GM23338 (cell line): ENCODE results near the gene LYL1. TPM values are rescaled to one million over a fixed set of nuclear protein-coding genes. Genes with fewer than 3 reads are reported as not detected.

Experiments
- ATAC-seq: fragments of 200-7000 bp; cut with Tn5 transposase; 3 replicates; pipeline ENCODE4 v1.9.1; 2020
- DNase-seq: peaks from one replicate; pipeline ENCODE4 v3.0.0-alpha.2; 2015; ENCODE audit warnings: low spot score
- H2AFZ ChIP-seq: fragments of 200-600 bp; sonication (generic); 2 replicates; pipeline ENCODE4 v1.8.0; 2016; ENCODE audit warnings: antibody characterized with exemption, mild to moderate bottlenecking, moderate library complexity
- H3F3A ChIP-seq: fragments of 200-600 bp; sonication (generic); replicated peaks from 2 replicates; pipeline ENCODE4 v1.8.0; 2017; ENCODE audit warnings: antibody characterized with exemption, mixed run types, low read depth
- H3K27ac ChIP-seq: fragments of 200-600 bp; sonication (generic); 2 replicates; pipeline ENCODE4 v1.6.1; 2016; ENCODE audit warnings: low read depth
- H3K27me3 ChIP-seq: fragments of 200-600 bp; sonication (generic); 2 replicates; pipeline ENCODE4 v1.8.0; 2016; ENCODE audit warnings: mild to moderate bottlenecking, mixed run types, moderate library complexity; ENCODE audit not compliant: insufficient read depth
- H3K36me3 ChIP-seq: fragments of 200-600 bp; sonication (generic); 2 replicates; pipeline ENCODE4 v1.8.0; 2016; ENCODE audit warnings: mild to moderate bottlenecking; ENCODE audit not compliant: insufficient read depth
- H3K4me1 ChIP-seq: fragments of 200-600 bp; sonication (generic); 2 replicates; pipeline ENCODE4 v1.8.0; 2016; ENCODE audit warnings: mild to moderate bottlenecking, moderate library complexity; ENCODE audit not compliant: insufficient read depth
- H3K4me2 ChIP-seq: fragments of 200-600 bp; sonication (generic); 2 replicates; pipeline ENCODE4 v1.7.1; 2017; ENCODE audit warnings: mixed run types
- H3K4me3 ChIP-seq: fragments of 200-600 bp; sonication (generic); 2 replicates; pipeline ENCODE4 v1.6.1; 2016; ENCODE audit warnings: mixed run types
- H3K79me2 ChIP-seq: fragments of 200-600 bp; sonication (generic); replicated peaks from 2 replicates; pipeline ENCODE4 v1.8.0; 2017; ENCODE audit warnings: mild to moderate bottlenecking; ENCODE audit not compliant: insufficient read depth
- H3K9me2 ChIP-seq: fragments of 200-600 bp; sonication (generic); 2 replicates; pipeline ENCODE4 v1.8.0; 2017; ENCODE audit not compliant: insufficient read depth
- H4K20me1 ChIP-seq: fragments of 200-600 bp; sonication (generic); replicated peaks from 2 replicates; pipeline ENCODE4 v1.8.0; 2017; ENCODE audit warnings: mild to moderate bottlenecking; ENCODE audit not compliant: insufficient read depth
- H3K27ac Mint-ChIP-seq: 2 replicates; pipeline ENCODE4 v1.8.0; 2020; ENCODE audit warnings: inconsistent platforms, mild to moderate bottlenecking, moderate library complexity, mixed read lengths
- H3K27me3 Mint-ChIP-seq: 3 replicates; pipeline ENCODE4 v1.8.0; 2022; ENCODE audit warnings: low read depth, mild to moderate bottlenecking, moderate library complexity, mixed read lengths, inconsistent platforms; ENCODE audit not compliant: insufficient read depth, poor library complexity
- H3K36me3 Mint-ChIP-seq: 3 replicates; pipeline ENCODE4 v1.8.0; 2021; ENCODE audit warnings: low read depth, mild to moderate bottlenecking, inconsistent platforms, moderate library complexity, mixed read lengths
- H3K4me1 Mint-ChIP-seq: 3 replicates; pipeline ENCODE4 v1.8.0; 2020; ENCODE audit warnings: mild to moderate bottlenecking, inconsistent platforms, mixed read lengths
- H3K4me3 Mint-ChIP-seq: 3 replicates; pipeline ENCODE4 v1.8.0; 2021; ENCODE audit warnings: moderate library complexity, mild to moderate bottlenecking, inconsistent platforms, mixed read lengths
- H3K9me3 Mint-ChIP-seq: 3 replicates; pipeline ENCODE4 v1.8.0; 2020; ENCODE audit warnings: moderate library complexity, mild to moderate bottlenecking, inconsistent platforms, mixed read lengths
- ETS1 ChIP-seq: IDR thresholded peaks from 2 replicates; pipeline ENCODE4 v1.6.1; 2016; ENCODE audit warnings: antibody characterized with exemption
- JUNB ChIP-seq: IDR thresholded peaks from one replicate; pipeline ENCODE4 v1.6.1; 2016; ENCODE audit warnings: antibody characterized with exemption; ENCODE audit not compliant: unreplicated experiment
- NANOG ChIP-seq: IDR thresholded peaks from 2 replicates; pipeline ENCODE4 v1.6.1; 2016; ENCODE audit warnings: antibody characterized with exemption, borderline replicate concordance
- POLR2AphosphoS5 ChIP-seq: IDR thresholded peaks from 2 replicates; pipeline ENCODE4 v1.6.1; 2016; ENCODE audit warnings: antibody characterized with exemption, low read depth
- REST ChIP-seq: IDR thresholded peaks from one replicate; pipeline ENCODE4 v1.6.1; 2018; ENCODE audit warnings: antibody characterized with exemption; ENCODE audit not compliant: unreplicated experiment
- STAT1 ChIP-seq: IDR thresholded peaks from one replicate; pipeline ENCODE4 v1.6.1; 2016; ENCODE audit warnings: antibody characterized with exemption; ENCODE audit not compliant: unreplicated experiment
- ZNF114 ChIP-seq: fragments of 250-450 bp; sonication (Bioruptor Pico); IDR thresholded peaks from 2 replicates; pipeline ENCODE4 v1.5.0; 2020; ENCODE audit warnings: mild to moderate bottlenecking, moderate library complexity
- polyA plus RNA-seq: library from polyadenylated mRNA; unstranded; fragments of >200 nt; fragmentation: Nextera tagmentation; extraction: Ambion mirVana; gene quantifications from 2 replicates; pipeline ENCODE4 v1.2.1, GENCODE V29; 2016
- total RNA-seq: library from RNA; depleted of rRNA; stranded (reverse); fragments of >200 nt; shearing (Covaris generic); gene quantifications from 2 replicates; pipeline ENCODE4 v1.2.3, GENCODE V29; 2014
- TF ChIP-seq, protein P1 (sequence below), 2 experiments: fragments of 200-600 bp in 1 of 2; sonication (generic) in 1 of 2; conservative IDR thresholded peaks; 2 replicates each; pipeline versions ENCODE4 v1.5.1 to v1.6.1; 2016 to 2017; ENCODE audit warnings: antibody characterized with exemption in 2 of 2, low read depth in 2 of 2, mild to moderate bottlenecking in 2 of 2, moderate library complexity in 1 of 2

Gene LYL1
- total and polyA plus RNA-seq, 2 experiments from 2014 or later = 1.2 to 2.2 TPM

DNA sequence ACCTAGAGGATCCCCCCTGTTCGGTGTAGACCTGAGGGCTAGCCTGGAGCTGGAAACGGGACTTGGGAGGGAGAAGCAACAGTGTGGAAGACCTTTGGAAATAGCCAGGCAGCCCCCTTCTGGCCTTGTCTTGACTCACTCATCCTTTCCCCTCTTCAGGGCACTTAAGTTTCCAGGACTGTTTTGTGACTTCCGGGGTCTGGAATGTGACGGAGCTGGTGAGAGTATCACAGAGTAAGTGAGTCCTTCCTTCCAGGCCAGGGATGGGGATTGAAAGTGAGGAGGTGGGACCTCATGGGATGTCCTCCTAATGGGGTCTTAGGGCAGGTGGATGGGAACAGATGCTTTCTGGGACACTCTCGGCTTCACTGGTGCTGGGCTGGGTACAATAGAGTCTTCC, 29.4 kb downstream of the LYL1 start:
- Mint-ChIP-seq H3K36me3 (no peaks in the 10 kb centered on the region), H3K27me3 (peaks cover 22% of the 10 kb centered on the region), H3K27ac (no peak overlapping the region), H3K4me1 (peaks cover 16% of the 10 kb centered on the region), H3K4me3 (no peak overlapping the region; the same call in 2 of the 3 replicates), H3K9me3 (no peaks in the 10 kb centered on the region)
- Histone ChIP-seq H3K79me2 (no peaks in the 10 kb centered on the region), H3K9me2 (no peaks in the 10 kb centered on the region), H3K4me3 (no peak overlapping the region), H4K20me1 (no peaks in the 10 kb centered on the region), H3K27ac (no peak overlapping the region), H3K27me3 (0 out of 2 replicates have a peak, but pooled peaks cover 8% of the 10 kb centered on the region), H3F3A (no peaks in the 10 kb centered on the region), H3K4me1 (peaks cover 15% of the 10 kb centered on the region), H3K4me2 (no peak overlapping the region), H2AFZ (no peak overlapping the region), H3K36me3 (no peaks in the 10 kb centered on the region)
- no peak for ATAC-seq
- no peak for TF ChIP-seq ZNF114
- TF ChIP-seq POLR2AphosphoS5 = no peak
- DNase-seq = no peak

GRCh38 chr19:13072188-13072908, 30.3 kb downstream of the LYL1 start:
- Histone ChIP-seq H3F3A (no peaks in the 10 kb centered on the region), H3K79me2 (no peaks in the 10 kb centered on the region), H3K27me3 (0 out of 2 replicates have a peak, but pooled peaks cover 8% of the 10 kb centered on the region), H3K27ac (no peak overlapping the region), H3K4me1 (peaks cover 6% of the 10 kb centered on the region), H3K4me2 (no peak overlapping the region), H3K9me2 (no peaks in the 10 kb centered on the region), H2AFZ (no peak overlapping the region), H3K36me3 (no peaks in the 10 kb centered on the region), H4K20me1 (no peaks in the 10 kb centered on the region), H3K4me3 (no peak overlapping the region)
- peaks cover 7% of the 10 kb centered on the region for H3K4me1 Mint-ChIP-seq
- H3K36me3 Mint-ChIP-seq = no peaks in the 10 kb centered on the region
- H3K4me3 Mint-ChIP-seq = no peak overlapping the region
- peaks cover 21% of the 10 kb centered on the region for H3K27me3 Mint-ChIP-seq
- ATAC-seq (no peak), DNase-seq (no peak)
- no peaks in the 10 kb centered on the region for H3K9me3 Mint-ChIP-seq
- no peak overlapping the region for H3K27ac Mint-ChIP-seq
- TF ChIP-seq, protein P1, sequence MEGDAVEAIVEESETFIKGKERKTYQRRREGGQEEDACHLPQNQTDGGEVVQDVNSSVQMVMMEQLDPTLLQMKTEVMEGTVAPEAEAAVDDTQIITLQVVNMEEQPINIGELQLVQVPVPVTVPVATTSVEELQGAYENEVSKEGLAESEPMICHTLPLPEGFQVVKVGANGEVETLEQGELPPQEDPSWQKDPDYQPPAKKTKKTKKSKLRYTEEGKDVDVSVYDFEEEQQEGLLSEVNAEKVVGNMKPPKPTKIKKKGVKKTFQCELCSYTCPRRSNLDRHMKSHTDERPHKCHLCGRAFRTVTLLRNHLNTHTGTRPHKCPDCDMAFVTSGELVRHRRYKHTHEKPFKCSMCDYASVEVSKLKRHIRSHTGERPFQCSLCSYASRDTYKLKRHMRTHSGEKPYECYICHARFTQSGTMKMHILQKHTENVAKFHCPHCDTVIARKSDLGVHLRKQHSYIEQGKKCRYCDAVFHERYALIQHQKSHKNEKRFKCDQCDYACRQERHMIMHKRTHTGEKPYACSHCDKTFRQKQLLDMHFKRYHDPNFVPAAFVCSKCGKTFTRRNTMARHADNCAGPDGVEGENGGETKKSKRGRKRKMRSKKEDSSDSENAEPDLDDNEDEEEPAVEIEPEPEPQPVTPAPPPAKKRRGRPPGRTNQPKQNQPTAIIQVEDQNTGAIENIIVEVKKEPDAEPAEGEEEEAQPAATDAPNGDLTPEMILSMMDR (conservative IDR thresholded peaks at IDR 0.05; ENCODE audit: low read depth in 2 of 2) = peak in 1 of 2 experiments; percentile 21; a peak in 1 of 4 replicates
- TF ChIP-seq JUNB (no peak), STAT1 (no peak), NANOG (no peak), POLR2AphosphoS5 (no peak), ZNF114 (no peak), ETS1 (no peak), REST (no peak)
